NCI-H2227 (cell line): ENCODE results near the gene PRCC.

Experiments used
- DNase-seq: peaks from one replicate; lab custom pipeline; 2025; ENCODE audit not compliant: unreplicated experiment; lab: John Stamatoyannopoulos, UW

PRCC gene

GRCh38 chr1:156813298-156813697 lies 46.0 kb downstream of the PRCC start:
- no peak for DNase-seq

DNA sequence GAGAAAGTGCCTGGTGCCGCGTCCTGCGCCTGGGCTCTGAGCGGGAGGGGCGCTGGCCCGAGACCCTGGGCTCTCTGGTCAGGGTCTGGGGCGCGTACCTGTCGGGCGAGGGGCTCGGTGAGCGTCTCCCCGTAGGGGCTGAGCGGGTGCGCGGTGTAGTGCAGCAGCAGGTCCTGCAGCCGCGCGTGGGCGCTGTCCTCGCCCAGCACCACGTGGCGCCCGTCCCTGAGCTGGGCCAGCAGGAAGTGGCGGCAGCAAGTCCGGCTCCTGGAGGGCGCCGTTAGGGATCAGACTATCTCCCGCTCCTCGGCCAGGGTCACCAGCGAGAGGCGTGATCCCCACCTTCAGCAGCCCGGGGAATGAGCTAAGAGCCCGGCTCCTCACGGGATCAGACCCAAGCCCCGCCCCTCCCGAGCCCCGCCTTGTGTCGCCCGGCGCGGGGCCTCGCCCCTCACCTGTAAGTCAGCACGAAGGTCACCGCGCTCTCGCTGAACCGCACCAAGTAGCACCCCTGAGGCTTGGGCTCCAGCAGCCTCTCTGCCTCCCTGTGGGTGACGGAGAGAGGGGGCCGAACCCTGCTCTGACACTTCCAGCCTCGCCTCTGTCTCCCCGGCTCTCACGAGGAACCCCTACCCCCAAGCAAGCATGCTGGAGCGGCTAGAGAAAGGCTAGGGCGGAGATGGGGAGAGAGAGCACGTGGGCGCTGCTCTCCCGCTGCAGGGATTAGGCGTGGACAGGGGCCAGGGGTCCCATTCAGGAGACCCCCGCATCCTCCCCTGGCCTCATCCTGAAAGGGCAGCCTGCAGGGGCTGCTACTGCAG lies 46.6 kb downstream of the PRCC start:
- DNase-seq, result peak; percentile 47

DNA sequence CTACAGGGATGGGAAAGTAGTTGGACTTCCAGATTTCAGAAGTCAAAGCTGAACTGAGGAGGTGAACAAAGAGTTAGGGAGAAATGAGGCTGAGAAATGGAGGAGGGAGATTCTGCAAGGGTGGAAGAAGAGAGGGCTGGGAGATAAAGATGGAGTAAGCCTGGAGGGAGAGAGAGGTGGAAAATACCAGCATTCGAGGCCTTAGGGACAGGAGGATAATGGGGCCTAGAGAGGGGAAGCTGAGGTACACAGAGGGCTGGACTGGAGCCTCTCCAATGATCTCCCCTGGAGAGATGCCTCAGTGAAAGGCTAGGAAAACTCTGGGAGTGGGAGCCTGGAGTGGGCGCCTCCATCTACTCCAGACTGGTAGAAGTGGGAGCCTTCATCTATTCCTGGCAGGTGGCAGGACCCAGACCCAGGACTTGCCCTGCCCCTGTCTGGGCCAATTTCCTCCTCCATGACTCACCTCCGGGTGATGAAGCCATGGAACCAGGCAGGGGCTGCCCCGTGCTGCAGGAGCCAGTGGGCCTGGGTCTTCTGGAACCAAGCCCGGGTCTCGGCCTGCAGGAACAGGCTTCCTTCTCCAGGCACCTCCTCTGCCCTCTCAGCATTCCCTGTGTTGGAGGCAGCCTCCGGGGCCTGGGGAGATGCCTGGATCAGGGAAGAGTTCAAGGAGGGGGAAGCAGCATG lies 47.4 kb downstream of the PRCC start:
- DNase-seq, result no peak

GRCh38 chr1:156815307-156815826 lies 48.0 kb downstream of the PRCC start:
- no peak for DNase-seq

DNA sequence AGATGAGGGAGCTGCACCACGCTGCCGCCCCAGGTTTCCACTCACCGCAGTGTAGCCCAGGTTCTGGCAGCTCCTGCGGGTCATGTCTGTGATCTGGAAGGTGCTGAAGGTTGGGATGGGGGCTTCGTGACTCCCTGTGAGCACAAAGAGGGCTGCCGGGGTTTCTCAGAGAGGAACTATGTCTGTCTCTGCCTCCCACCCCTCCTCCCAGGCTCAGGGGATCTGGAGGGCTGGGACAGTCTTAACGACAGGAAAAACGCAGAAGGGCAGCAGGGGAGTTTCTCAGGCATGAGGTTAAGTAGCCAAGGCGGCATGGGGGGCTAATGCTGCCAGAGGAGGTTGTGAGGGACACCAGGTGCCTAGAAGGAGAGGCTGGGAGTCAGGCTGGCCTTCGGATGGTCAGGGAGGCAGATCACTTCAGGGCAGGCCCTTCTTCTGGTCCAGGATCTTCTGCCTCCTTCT lies 48.7 kb downstream of the PRCC start:
- DNase-seq, result no peak

DNA sequence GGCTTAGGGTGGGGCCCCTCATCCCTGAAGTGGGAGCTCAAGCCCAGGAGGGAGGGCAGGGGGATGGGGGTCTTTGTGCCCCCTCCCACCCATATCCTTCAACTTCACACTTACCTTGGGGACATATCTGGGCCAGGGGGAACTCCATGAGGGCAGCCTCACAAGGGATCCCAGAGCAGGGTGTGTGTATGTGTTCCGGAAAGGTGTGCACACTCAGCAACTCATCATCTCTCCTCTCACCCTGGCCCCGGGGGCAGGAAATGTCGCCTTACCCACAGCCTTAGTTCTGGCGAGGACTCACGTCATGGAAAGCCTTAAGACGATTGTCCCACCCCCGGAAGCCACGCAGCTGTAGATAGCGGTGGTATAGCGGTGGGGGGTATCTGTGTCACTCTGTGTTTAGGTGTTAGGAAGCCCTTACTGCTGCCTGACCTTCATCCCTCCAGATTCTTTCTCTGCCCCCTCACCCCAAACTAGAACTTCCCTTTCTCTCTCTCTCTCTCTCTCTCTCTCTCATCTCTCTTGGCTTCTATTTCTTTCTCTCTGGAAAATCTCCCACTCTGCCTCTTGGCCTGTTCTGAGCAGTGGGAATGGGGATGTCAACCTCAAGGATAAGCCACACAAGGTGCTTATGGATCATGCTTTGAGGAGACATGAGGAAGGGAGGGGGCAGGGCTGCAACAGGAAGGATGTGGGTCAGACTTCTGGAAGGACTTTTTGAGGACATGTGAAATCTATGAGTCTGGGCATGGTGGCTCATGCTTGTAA lies 49.4 kb downstream of the PRCC start, which contains the start of gene SH2D2A:
SH2D2A (minus strand) TSS at position 288 of the 768 bp plus-strand sequence; CDS start at position 148, 140 bp downstream.
- no peak for DNase-seq

DNA sequence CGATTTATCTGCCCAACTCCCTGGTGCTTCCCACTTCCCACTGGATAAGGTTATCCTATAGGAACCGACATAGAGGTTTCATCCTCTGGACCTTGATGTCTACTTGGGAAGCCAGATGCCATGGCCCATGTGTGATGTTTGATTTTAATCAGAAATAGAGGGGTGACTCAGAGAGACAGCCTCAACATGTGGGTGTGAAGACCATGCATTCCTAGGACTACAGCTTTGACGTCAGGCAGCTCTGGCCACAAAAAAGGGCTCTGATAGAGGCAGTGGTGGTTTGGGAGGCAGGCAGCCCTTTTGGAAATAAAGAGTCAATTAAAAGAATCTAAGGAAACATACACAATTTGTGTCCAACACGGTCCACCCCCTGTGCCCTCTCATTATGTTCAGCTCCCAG lies 54.5 kb downstream of the PRCC start:
- DNase-seq, result no peak

GRCh38 chr1:156822680-156823079 lies 55.3 kb downstream of the PRCC start:
- DNase-seq, result no peak

DNA sequence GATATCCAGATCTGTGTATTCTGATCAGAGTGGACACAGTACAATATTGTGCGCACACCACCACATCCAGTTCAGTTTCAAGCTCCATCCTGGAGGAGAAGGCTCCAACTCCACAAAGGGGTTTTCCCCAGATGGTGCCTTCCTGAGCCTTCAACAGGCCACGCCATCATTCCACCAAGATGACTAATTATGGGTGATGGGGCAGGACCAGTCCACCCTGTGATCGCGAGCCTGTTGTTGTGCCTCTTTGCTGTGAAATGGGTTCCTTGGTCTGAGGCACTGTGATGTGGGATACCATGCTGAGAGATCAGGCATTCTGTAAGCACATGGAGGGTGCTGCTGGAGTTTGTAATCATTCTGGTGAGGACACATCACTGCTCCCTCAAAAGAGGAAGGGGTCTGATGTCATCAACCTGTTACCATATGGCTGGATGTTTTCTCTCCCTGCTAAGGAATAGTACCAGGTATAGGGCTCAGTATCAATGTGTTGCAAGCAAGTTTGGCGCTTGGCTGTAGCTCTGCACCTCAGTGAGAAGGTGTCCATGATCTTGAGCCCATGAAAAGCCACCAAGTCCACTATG lies 56.0 kb downstream of the PRCC start:
- DNase-seq, result no peak

DNA sequence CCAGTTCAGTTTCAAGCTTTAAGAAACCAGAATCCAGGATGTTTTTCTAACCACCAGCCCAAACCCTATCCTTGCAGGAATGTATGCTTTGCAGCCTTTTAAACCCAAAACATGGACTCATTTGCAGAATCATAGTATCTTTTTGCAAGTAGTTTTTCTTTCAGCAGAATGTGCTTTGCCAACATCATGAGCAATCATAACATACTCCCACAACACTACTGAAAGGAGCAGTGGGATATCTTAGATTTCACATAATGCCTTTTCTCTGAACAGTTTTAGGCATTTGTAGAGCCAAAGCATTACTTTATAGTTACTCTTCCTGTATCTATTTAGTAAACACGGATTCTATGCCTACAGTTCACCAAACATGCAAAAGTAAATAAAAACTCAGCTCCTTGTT lies 59.3 kb downstream of the PRCC start:
- DNase-seq, result no peak

DNA sequence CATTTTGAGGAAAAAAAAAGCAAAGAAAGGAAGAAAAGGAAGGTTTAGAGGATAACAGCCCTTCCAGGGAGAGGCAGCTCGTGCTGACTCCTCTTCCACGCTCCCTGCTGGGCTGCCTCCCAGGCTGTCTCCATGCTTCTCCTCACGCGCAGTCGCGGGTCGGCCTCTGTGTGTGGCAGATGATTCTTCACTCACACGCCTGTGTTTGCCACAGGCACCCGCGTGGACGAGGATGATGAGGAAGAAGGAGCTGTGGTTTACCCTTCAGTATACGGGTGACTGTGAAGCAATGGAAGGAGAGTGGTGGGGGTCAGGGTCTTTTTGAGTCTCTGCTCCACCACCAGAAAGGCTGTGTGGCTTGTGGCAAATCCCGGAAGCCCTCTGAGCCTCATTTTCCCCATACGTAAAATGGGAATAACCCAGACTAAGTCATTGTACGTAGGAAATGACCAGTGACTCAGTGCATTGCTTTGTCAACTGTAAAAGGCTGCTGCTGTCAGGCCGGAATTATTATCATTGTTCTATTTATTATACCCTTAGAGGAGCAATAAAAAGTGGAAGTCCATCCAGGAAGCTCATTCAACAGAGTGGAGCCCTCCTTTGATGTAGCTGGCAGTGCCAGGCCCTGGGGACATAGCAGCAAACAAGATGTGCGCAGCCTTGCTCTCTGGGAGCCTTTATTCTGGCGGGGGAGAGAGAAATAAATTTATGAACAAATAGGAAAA lies 61.2 kb downstream of the PRCC start:
- DNase-seq, result no peak

DNA sequence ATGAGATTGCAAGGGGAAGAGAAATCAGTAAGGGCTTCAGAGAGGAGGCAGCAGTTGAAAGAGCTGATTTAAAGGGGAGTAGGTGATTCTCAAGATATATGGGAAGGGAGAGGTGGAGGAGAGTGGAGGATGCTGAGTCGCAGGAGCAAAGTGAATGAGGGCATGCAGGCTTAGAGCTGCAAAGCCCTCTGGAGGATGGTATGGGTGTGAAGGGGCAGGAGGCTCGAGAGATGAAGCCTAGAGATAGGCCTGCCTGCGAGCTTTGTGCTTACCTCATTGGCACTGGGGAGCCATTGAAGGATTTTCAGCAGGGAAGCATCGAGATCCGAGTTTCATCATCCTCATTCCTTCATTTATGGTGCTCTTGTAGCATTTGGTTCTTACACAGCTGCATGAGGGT lies 65.1 kb downstream of the PRCC start:
- no peak for DNase-seq

- no peak for DNase-seq
Measured at GRCh38 chr1:156833603-156834002, 66.3 kb downstream of the PRCC start.

DNA sequence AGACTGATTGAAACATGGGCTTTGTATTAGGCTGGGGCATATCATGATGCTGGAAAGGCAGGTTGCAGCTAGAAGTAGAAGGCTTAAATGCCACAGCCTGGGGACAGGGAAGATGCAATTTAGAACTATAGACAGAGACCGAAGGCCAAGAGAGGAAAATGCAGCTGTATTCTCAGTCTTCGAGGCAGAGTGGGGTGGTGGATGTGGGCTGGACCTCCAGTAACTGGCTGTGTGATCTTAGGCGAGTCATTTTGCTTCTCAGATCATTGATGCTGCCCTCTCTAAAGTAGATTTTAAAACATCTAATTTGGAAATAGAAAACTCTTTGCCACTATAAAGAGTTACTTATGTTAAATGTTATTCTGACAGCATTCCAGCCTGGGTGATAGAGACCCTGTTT lies 67.0 kb downstream of the PRCC start:
- DNase-seq, result no peak

DNA sequence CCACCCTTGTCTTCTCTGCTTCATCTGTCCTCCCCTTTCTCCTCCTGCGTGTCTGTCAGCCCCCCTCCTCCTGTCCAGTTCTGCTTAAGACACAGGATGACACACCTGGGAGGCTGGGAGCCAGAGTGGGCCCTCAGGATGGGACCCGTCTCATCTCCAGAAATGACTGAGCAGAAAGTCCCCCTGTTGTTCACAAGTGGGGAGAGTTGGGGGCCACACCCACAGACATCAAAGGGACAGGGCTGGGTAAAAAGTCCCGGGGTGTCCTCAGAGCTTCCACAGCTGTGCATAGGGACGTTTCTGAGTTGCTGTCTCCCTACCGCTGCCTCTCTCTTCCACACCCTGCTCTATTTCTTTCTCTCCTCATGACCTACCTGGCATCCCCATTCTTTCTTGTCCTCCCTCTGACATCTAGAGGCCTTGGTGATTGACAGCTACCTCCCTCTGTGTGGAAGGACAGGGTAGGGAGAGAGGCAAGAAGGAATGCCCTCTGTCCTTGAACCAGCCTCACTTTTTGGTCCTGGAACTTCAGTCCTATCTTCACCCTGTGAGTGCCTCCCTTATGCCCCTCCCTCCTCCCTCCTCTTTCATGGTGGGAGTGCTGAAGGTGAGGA lies 68.8 kb downstream of the PRCC start:
- no peak for DNase-seq

GRCh38 chr1:156836892-156837291 lies 69.6 kb downstream of the PRCC start:
- no peak for DNase-seq

DNA sequence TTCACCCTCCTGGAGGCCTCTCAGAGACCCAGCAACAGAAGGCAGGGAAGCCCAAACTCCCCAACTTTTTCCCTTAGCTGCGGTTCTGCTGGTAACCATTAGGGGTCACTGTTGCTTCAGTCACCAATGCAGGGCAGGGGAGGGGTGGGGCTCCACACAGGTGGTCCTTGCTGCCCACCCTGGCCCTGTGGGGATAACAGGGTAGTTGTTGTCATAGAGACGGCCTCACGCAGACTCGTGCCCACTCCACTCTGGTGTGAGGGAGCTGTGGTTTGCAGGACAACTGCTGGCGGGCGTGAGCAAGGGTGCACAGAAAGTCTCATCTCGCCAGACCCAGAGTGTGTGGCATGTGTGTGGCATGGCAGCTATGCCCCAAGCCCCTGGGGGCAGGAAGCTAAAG lies 71.6 kb downstream of the PRCC start:
- peak; percentile 65 for DNase-seq

GRCh38 chr1:156839426-156840109 lies 72.2 kb downstream of the PRCC start:
- DNase-seq, result peak; percentile 82

DNA sequence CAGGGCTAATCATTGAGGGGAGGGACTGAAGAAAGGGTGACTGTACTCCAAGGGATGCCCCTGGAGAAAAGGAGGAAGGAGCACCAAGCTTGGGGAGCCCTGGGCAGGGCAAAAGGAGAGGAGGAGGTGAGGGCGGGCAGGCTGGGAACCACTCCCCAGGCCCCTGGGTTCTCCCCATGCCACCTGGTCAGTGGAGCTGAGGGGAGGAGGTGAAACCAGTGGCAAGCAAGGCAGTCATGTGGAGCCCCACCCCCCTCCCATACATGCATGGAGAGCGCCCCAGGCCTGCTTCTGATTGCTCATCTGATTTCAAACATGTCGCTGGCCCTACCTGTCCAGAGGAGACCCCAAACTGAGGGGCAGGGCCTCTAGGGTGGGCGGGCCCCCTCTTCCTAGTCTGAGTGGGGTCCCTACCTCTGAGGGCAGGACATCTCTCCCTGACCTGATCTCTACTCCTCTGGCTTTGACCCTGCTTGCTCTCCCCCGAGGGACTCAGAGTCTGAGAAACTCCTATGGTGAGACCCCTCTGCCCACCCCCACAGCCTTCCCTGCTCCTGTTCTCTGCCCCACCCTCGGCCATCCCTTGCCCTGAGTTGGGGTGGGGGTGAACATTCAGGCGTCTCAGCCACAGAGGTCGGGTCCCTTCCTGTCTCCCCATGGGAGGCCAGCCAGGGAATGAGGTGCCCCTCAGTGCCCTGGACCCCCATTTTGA lies 73.0 kb downstream of the PRCC start:
- DNase-seq, result no peak
